ENCODE measurements around the gene ACSBG1. TPM values are rescaled to one million over a fixed set of nuclear protein-coding genes. Genes with fewer than 3 reads are reported as not detected.

Gene ACSBG1
- not detected for total RNA-seq

GRCh38 chr15:78234515-78235040 is at the start of gene ACSBG1:
Gene ACSBG1 (minus strand): TSS chr15:78234565. CDS start chr15:78234501, 64 bp downstream.
- DNase-seq (ENCODE audit: low spot score in 2 of 2) = no peak
- Histone ChIP-seq H3K27me3 (no peaks in the 10 kb centered on the region), H3K4me3 (no peak within 1 kb of the TSS), H3K9me3 (no peaks in the 10 kb centered on the region), H3K36me3 (no peaks in the 10 kb centered on the region), H3K27ac (no peak within 1 kb of the TSS), H3K4me1 (no peaks in the 10 kb centered on the region)
- no peak for TF ChIP-seq CTCF (IDR thresholded peaks at IDR 0.05)
- intact Hi-C loops (cut with DNase I) = no loop called here

- intact Hi-C loops (cut with DNase I) = no loop called here
- H3K4me3 ChIP-seq = no peak overlapping the region
- TF ChIP-seq CTCF (IDR thresholded peaks at IDR 0.05) = no peak
- no peaks in the 10 kb centered on the region for H3K9me3 ChIP-seq
- no peaks in the 10 kb centered on the region for H3K4me1 ChIP-seq
- H3K27me3 ChIP-seq = no peaks in the 10 kb centered on the region
- no peak overlapping the region for H3K27ac ChIP-seq
- DNase-seq (ENCODE audit: low spot score in 2 of 2) = no peak
- H3K36me3 ChIP-seq = peaks cover 43 to 71% of the 10 kb centered on the region in 2 donors
Measured at GRCh38 chr15:78282324-78282723, 48.0 kb upstream of the ACSBG1 start.

- Histone ChIP-seq H3K27ac (no peak overlapping the region), H3K9me3 (no peaks in the 10 kb centered on the region), H3K4me3 (no peak overlapping the region), H3K27me3 (no peaks in the 10 kb centered on the region), H3K36me3 (peaks cover 33 to 58% of the 10 kb centered on the region in 2 donors), H3K4me1 (no peaks in the 10 kb centered on the region)
- no peak for TF ChIP-seq CTCF (IDR thresholded peaks at IDR 0.05)
- intact Hi-C loops (cut with DNase I) = no loop called here
- DNase-seq (ENCODE audit: low spot score in 2 of 2) = no peak
Measured at GRCh38 chr15:78280319-78281072, 46.1 kb upstream of the ACSBG1 start.

GRCh38 chr15:78276064-78276943 is 41.9 kb upstream of the ACSBG1 start:
- no peaks in the 10 kb centered on the region for H3K9me3 ChIP-seq
- no peaks in the 10 kb centered on the region for H3K4me1 ChIP-seq
- H3K27ac ChIP-seq = no peak overlapping the region
- intact Hi-C loops (cut with DNase I) = no loop called here
- no peak for TF ChIP-seq CTCF (IDR thresholded peaks at IDR 0.05)
- H3K36me3 ChIP-seq = peaks cover 11 to 33% of the 10 kb centered on the region in 2 donors
- H3K27me3 ChIP-seq = no peaks in the 10 kb centered on the region
- no peak overlapping the region for H3K4me3 ChIP-seq
- DNase-seq (ENCODE audit: low spot score in 2 of 2) = no peak

- intact Hi-C loops (cut with DNase I) = no loop called here
- TF ChIP-seq CTCF (IDR thresholded peaks at IDR 0.05) = no peak
- no peaks in the 10 kb centered on the region for H3K4me1 ChIP-seq
- no peak overlapping the region for H3K27ac ChIP-seq
- no peak for DNase-seq (ENCODE audit: low spot score in 2 of 2)
- no peaks in the 10 kb centered on the region for H3K27me3 ChIP-seq
- no peak overlapping the region for H3K4me3 ChIP-seq
- H3K36me3 ChIP-seq = peaks cover 5 to 27% of the 10 kb centered on the region in 2 donors
- no peaks in the 10 kb centered on the region for H3K9me3 ChIP-seq
Measured at GRCh38 chr15:78274994-78275393, 40.6 kb upstream of the ACSBG1 start.
